SK-N-DZ (cell line): Measurements from ENCODE around the gene RPL32.
"Not testable (repeated sequence)": the region's sequence is repeated elsewhere in the genome, so short reads cannot be mapped to it uniquely, and the experiment has no call there.

Experiments used
- DNase-seq: peaks from one replicate; pipeline ENCODE4 v3.0.0-alpha.2; 2015; ENCODE audit warnings: low spot score

The RPL32 gene

DNA sequence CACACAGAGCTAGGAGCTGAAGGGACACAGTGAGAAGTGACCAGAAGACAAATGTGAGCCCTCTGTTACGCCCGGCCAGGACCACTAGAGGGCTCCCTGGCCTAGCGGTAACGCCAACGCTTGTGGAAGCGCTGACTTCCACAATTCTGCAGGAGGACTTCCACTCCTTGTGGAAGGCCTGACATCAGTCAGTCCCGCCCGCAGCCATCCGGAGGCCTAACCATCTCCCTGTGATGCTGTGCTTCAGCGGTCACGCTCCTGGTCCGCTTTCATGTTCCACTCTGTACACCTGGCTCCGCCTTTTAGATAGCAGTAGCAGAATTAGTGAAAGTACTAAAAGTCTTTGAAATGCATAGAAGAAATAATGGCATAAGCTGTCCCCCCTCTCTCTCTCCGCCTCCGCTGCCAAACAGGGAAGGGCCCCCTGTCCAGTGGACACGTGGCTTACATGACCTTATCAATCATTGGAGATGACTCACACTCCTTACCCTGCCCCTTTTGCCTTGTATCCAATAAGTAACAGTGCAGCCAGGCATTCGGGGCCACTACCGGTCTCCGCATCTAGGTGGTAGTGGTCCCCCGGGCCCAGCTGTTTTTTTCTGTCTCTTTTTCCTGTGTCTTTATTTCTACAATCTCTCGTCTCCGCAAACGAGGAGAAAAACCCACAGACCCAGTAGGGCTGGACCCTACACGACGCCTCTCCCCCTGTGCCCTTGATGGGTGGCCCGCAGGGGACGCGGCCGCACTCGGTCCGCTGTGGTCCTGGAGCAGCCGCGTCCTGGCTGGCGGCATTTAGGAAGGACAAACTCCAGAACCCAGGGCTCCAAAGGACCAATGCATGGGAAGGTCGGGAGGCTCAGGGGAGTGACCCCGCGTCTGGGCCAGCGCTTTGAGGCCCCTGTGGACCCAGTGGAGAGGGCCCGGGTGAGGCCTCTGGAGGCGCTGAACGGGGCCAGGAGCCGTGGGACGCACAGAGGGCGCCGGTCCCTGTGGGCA lies 27.0 kb upstream of the RPL32 start:
- peak; percentile 92 for DNase-seq

DNA sequence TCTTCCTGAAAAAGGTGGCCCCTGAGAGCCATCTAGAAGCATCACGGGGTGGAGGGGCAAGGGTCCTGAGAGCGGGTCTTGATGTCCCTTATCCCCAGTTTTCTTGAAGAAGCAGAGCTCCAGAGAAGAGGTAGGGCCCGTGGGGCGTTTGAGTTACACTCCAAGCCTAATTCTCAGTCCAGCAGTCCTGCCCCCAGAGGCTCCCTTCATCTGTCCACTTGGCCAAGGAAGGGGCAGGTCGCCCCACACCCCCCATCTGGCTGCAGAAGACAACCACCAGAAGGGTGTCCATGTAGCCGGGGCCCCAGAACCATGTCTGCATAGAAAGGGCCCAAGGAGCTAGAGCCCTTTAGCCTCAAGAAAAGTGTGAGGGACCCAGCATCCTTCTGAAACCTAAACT lies 25.5 kb upstream of the RPL32 start:
- DNase-seq = no peak

GRCh38 chr3:12865271-12865670 lies 23.9 kb upstream of the RPL32 start:
- no peak for DNase-seq

GRCh38 chr3:12862387-12862786 lies 21.0 kb upstream of the RPL32 start:
- DNase-seq = peak; percentile 73

- DNase-seq = no peak
Measured at GRCh38 chr3:12861611-12862010, 20.2 kb upstream of the RPL32 start.

DNA sequence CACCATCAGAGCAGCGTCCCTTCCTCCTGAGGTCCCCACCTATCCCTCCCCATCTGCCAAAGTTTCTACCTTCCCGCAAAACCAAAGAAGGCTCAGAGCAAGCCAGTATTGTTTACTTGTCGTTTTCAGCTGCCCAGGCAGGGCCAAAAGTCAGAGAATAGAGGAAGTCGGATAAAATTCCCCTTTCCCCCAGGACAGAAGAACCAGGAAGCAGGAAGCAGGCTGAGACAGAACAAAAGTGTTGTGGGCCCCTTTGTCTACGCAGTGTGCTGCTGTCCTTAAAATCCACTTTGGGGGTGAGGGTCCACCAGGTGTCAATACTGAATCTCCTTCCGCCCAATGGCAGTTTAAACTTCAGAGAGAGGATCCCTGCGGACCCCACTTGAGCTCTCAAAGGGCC lies 18.5 kb upstream of the RPL32 start:
- DNase-seq = no peak

DNA sequence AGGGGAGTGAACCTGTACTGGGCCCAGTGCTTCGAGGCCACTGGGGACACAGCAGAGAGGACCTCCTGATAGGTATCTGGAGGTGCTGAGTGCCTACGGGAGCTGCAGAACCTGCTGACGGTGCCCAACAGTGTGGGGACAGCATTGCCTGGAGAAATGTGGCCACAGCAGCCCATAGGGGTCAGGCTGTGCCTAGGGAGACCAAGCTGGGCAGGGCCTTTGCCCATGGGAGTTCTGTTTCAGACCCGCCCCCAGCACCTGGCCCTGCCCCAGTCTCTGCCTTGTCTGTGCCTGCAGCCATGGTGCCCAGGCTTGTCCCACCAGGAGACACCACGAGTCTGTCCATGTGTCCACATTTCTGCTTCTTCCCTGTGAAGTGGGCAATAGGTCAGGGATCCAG lies 15.3 kb upstream of the RPL32 start:
- no peak for DNase-seq

DNA sequence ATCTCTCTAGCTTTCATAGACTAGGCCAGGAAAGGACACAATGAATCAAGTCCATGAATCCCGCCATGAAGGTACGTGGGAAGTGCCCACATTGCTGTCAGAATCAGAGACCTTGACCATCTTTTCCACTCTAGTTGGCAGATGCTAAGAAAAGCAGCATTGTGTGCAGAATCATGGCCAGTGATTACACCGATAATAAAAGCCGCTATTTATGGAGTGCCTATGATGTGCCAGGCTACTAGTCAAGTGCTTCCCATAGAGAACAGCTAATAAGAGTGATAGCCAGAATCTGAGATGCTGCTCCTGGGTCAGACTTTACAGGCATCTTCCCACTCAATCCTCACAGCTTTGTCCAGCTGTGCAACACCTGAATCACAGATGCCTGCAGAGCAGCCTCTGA lies 13.2 kb upstream of the RPL32 start:
- no peak for DNase-seq

- not testable (repeated sequence) for DNase-seq
Measured at GRCh38 chr3:12853847-12854246, 12.5 kb upstream of the RPL32 start.

GRCh38 chr3:12852201-12852600 lies 10.8 kb upstream of the RPL32 start:
- no peak for DNase-seq

GRCh38 chr3:12845811-12846210 lies 4.4 kb upstream of the RPL32 start:
- DNase-seq = no peak

GRCh38 chr3:12842469-12842868 lies 1.1 kb upstream of the RPL32 start:
- no peak for DNase-seq

DNA sequence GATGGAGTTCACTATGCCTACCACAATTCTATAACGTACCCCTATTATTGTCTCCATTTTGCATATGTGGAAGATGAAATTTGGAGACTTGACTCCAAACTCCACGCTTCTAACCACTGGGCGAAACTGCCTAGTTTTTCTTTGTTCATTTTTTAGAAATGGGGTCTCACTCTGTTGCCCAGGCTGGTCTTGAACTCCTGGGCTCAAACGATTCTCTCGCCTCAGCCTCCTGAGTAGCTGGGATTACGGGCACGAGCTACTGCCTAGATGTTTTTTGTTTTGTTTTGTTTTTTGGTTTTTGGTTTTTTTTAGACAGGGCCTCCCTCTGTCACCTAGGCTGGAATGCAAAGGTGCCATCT lies 584 bp upstream of the RPL32 start:
- DNase-seq = no peak

DNA sequence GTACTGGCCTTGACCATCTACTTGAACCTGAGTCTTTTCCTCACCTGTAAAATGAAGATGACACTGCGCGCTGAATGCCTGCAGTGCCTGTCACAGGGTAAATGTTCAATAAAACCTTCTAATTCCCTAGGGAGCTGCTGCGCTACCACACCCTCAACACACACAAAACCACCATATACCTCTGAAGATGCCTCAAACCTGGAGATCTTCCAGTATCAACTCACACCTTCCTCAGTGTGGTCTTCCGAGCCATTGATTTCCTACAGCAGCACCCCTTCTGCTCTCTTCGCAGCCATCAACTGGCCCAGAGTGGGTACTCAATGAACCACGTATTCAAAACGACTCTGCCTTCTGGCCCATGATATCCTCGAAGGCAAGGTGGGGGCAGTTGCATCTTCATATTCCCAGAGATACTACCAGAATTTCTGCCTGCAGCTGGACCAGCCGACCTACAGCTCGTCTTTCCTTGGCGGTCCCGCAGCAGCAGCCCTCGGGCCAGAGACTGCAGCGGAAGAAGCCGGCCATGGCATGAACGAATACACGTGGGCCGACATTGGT lies 695 bp downstream of the RPL32 start:
- DNase-seq = no peak

- DNase-seq = not testable (repeated sequence)
Measured at GRCh38 chr3:12840148-12840547, 1.2 kb downstream of the RPL32 start.

- no peak for DNase-seq
Measured at GRCh38 chr3:12839156-12839946, 2.0 kb downstream of the RPL32 start.

DNA sequence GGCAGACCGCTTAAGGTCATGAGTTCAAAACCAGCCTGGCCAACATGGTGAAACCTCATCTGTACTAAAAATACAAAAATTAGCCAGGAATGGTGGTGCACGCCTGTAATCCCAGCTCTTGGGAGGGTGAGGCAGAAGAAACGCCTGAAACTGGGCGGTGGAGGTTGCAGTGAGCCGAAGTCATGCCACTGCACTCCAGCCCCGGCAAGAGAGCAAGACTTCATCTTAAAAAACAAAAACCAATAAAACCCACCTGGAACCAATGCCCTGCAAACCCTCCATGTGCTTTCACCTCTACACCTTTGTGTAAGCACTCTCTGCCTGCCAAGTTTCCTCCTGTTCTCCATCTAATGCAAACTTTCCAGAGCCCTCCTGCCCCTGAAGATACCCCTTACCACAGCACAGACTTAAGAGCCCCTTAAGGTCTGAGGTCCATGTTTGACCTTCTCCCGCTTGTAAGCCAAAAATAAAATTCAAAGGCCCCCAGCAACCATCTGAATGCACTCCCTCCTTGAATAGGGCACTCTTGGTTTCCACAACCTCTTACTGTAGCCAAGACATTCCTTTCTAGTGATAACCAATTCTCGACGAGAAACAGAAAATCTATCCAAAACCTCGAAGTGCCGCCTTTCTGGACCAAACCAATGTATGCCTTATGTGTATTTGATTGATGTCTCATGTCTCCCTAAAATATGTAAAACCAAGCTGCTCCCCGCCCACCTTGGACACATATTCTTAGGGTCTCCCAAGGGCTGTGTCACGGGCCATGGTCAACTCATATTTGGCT lies 3.0 kb downstream of the RPL32 start:
- DNase-seq = no peak

- no peak for DNase-seq
Measured at GRCh38 chr3:12837295-12837986, 3.9 kb downstream of the RPL32 start.

DNA sequence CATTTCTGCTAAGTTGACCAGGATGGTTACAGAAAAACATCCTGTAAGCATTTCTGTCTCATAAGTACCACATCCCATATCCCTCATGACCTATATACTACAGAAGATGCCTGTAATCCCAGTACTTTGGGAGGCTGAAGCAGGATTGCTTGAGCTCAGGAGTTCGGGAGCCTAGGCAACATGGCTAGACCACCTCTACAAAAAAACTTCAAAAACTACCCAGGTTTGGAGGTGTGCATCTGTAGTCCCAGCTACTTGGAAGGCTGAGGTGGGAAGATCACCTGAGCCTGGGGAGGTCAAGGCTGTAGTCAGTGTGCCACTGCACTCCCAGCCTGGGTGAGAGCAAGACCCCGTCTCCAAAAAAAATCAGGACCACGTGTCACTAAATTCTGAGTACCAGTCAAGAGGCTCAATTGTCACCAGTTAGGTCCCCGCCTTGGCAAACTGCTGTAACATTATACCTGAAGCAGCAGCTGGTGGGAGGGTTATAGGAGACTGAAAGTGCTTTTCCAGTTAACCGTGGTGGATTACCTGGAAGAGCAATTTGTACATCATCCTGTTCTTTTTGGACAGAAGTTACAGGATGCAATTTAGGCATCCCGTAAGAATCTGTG lies 6.2 kb downstream of the RPL32 start:
- no peak for DNase-seq
